ENCODE results near the gene RAB31. TPM values are rescaled to one million over a fixed set of nuclear protein-coding genes. Genes with fewer than 3 reads are reported as not detected.

The RAB31 gene
- total RNA-seq, 4 donors from 2014 or later, result 108 to 181 (median 136) TPM

- Histone ChIP-seq H3K4me1 (peaks cover 0 to 10% (median 2%) of the 10 kb centered on the region in 3 donors), H3K27ac (no peak overlapping the region), H3K27me3 (no peaks in the 10 kb centered on the region), H3K36me3 (no peaks in the 10 kb centered on the region), H3K4me3 (no peak overlapping the region), H3K9me3 (no peaks in the 10 kb centered on the region)
- ATAC-seq, result no peak
- no peak for TF ChIP-seq EP300 (IDR thresholded peaks at IDR 0.05)
- no peak for TF ChIP-seq POLR2A (IDR thresholded peaks at IDR 0.05)
- no peak for TF ChIP-seq CTCF (IDR thresholded peaks at IDR 0.05)
- 58 to 87% methylated on average over 4 to 5 of the region's 6 CpGs for WGBS, 2 donors (ENCODE audit: low coverage in 1 of 2)
These were observed 161.0 kb downstream of the RAB31 start for GRCh38 chr18:9868857-9869714.

GRCh38 chr18:9869715-9870430 lies 161.8 kb downstream of the RAB31 start:
- peak; percentile 78 for ATAC-seq
- Histone ChIP-seq H3K9me3 (no peaks in the 10 kb centered on the region), H3K36me3 (no peaks in the 10 kb centered on the region), H3K27me3 (no peaks in the 10 kb centered on the region), H3K4me1 (peaks cover 0 to 10% (median 2%) of the 10 kb centered on the region in 3 donors), H3K27ac (no peak overlapping the region), H3K4me3 (no peak overlapping the region)
- TF ChIP-seq CTCF (IDR thresholded peaks at IDR 0.05), result no peak
- peak; percentile 75 for TF ChIP-seq POLR2AphosphoS5 (IDR thresholded peaks at IDR 0.05)
- TF ChIP-seq EP300 (IDR thresholded peaks at IDR 0.05), result no peak
- no peak for TF ChIP-seq POLR2A (IDR thresholded peaks at IDR 0.05)
- 62 to 64% methylated on average over 6 to 9 of the region's 9 CpGs for WGBS, 2 donors (ENCODE audit: low coverage in 1 of 2)

GRCh38 chr18:9870431-9871008 lies 162.4 kb downstream of the RAB31 start:
- Histone ChIP-seq H3K36me3 (no peaks in the 10 kb centered on the region), H3K27me3 (no peaks in the 10 kb centered on the region), H3K27ac (no peak overlapping the region), H3K4me1 (peaks cover 0 to 10% (median 2%) of the 10 kb centered on the region in 3 donors), H3K4me3 (no peak overlapping the region), H3K9me3 (no peaks in the 10 kb centered on the region)
- 77 to 83% methylated on average over 2 to 4 of the region's 4 CpGs for WGBS, 2 donors (ENCODE audit: low coverage in 1 of 2)
- TF ChIP-seq POLR2A (IDR thresholded peaks at IDR 0.05) (no peak), EP300 (IDR thresholded peaks at IDR 0.05) (no peak), POLR2AphosphoS5 (IDR thresholded peaks at IDR 0.05) (no peak), CTCF (IDR thresholded peaks at IDR 0.05) (no peak)
- no peak for ATAC-seq

- Histone ChIP-seq H3K4me1 (peaks cover 0 to 10% (median 2%) of the 10 kb centered on the region in 3 donors), H3K4me3 (no peak overlapping the region), H3K9me3 (no peaks in the 10 kb centered on the region), H3K36me3 (no peaks in the 10 kb centered on the region), H3K27ac (no peak overlapping the region), H3K27me3 (no peaks in the 10 kb centered on the region)
- WGBS, 2 donors (ENCODE audit: low coverage in 1 of 2), result 75 to 85% methylated on average over 4 to 6 of the region's 6 CpGs
- no peak for TF ChIP-seq EP300 (IDR thresholded peaks at IDR 0.05)
- TF ChIP-seq POLR2AphosphoS5 (IDR thresholded peaks at IDR 0.05), result no peak
- ATAC-seq, result no peak
These were observed 163.2 kb downstream of the RAB31 start for GRCh38 chr18:9871244-9871746.

GRCh38 chr18:9872823-9873222 lies 164.7 kb downstream of the RAB31 start:
- no peak for TF ChIP-seq POLR2AphosphoS5 (IDR thresholded peaks at IDR 0.05)
- TF ChIP-seq POLR2A (IDR thresholded peaks at IDR 0.05), result no peak
- TF ChIP-seq CTCF (IDR thresholded peaks at IDR 0.05), result no peak
- no peak for TF ChIP-seq EP300 (IDR thresholded peaks at IDR 0.05)
- Histone ChIP-seq H3K4me3 (no peak overlapping the region), H3K27ac (no peak overlapping the region), H3K4me1 (peaks cover 0 to 10% (median 2%) of the 10 kb centered on the region in 3 donors), H3K27me3 (no peaks in the 10 kb centered on the region), H3K9me3 (no peaks in the 10 kb centered on the region), H3K36me3 (no peaks in the 10 kb centered on the region)
- no peak for ATAC-seq
